NCI-H1436 (cell line): ENCODE results near the gene FANCC.

Experiments
- DNase-seq: peaks from one replicate; lab custom pipeline; 2025; lab: John Stamatoyannopoulos, UW

FANCC gene

DNA sequence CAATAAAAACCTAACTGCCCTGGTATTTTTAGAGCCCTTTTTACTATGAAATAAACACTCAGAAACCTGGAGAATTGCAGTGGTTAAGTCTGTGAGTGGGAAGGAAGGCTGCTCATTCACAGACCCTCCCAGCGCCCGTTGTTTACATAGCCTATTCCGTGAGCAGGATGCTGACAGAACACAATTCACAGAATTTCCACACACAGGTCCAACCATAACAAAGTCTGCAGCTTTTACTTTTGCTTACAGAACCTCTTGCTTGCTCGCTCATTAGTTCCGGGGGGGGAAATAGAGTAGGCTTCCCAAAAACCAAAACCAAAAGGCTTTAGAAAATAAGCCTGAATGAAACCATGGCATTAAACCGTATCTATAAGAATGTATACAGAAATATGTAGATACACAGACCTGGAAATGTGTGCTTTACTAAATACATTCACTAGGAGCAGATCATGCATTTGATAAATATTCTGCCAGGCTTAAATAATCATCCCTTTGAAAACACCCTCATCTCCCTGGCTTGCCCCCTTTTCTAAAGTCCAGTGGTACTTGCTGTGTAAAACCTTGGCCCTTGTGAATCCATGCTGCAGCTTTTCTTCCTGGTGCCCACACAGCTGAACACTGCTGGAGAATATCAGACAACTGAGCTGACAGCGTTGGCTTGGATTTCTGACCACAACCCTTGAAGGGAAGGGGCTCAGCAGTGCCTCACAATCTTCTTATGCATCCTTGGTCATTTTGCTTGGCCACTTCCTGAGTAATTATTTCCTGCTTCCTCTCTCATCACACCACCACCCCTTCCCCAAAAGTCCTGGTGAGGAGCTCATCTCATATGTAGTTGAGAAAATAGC, 128.0 kb downstream of the FANCC start:
- no peak for DNase-seq

GRCh38 chr9:95188459-95188858, 129.1 kb downstream of the FANCC start:
- no peak for DNase-seq

DNA sequence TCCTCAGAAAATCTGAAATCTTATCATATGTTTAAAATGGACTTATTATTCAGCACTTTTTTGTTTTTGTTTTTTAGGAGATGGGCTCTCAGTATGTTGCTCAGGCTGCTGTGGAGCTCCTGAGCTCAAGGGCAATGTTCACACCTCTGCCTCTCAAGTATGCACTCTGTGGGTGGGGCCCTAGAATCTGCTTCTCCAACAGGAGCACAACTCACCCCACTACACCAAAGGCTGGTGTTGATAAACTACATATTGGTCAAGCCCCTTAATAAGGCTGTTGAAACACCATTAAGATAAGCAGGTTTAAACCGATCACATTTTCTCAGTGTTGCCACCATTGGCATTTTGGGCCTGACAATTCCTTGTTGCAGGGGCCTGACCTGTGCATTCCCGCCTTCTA, 131.6 kb downstream of the FANCC start:
- no peak for DNase-seq

- no peak for DNase-seq
Observed at GRCh38 chr9:95182854-95183563, 134.5 kb downstream of the FANCC start.

GRCh38 chr9:95181835-95182234, 135.7 kb downstream of the FANCC start:
- no peak for DNase-seq

DNA sequence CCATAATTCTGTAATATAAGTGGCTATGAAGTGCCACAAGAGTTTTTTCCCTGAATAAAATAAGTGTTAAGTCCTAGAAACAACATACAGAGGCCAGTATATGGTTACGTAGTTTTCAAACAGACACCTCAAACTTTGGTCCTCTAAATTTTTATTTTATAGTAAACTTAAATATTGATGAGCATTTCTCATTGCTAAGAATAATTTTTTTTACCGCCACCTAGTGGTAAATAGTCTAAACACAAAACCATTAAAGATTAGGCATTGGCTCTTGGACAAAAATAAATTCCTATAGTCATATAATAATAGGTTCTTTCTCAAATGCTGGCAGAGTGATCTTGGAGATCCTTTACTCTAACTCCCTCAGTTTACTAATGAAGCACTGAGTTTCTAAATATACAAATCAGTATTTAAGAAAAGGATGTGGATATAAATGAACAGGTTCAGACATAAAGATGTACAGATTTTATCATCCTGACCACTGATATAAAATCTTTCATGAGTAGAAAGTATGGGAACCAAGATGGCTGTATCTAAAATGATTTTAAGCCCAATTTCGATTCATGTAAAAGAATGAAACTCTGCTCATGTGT, 136.2 kb downstream of the FANCC start:
- no peak for DNase-seq

DNA sequence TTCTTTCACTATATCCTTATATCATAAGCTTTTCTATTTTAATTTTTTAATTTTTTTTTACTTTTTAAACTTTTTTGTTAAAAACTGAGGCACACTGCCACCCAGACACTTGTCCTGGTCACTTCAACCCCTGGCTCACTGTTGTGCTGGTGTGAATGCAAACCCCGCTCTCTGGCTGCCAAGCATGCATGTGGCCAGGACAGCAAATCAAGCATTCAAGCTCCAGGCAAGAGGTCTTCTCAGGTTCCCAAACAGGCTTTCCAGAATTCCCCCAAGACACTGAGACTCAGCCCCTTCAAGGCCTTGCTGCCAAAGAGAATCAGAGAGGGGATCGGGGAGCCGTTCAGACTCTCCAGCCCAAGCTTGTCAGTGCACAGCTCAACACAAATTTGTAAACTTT, 139.9 kb downstream of the FANCC start:
- DNase-seq, result no peak

DNA sequence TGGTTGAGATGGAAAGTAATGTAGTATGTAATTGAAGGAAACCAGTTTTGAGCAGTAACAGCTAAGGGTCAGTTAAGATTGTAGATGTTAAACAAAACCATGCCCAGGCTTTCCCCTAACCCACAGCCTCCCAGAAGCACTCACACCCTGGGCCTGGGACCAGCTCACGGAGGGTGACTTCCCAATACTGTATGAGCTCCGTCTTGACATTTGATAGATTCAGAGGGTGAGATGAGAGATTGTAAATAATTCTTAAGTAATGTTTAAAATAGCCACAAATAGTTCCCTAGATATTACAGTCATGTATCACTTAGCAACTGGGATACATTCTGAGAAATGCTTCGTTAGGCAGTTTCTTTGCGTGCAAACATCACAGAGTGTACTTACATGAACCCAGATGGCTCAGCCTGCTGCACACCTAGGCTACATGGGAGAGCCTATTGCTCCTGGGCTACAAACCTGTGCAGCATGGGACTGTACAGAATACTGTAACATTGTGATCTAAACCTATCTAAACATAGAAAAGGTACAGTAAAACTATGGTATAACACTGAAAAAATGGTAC, 140.7 kb downstream of the FANCC start:
- no peak for DNase-seq

GRCh38 chr9:95175523-95175922, 142.0 kb downstream of the FANCC start:
- DNase-seq, result no peak

DNA sequence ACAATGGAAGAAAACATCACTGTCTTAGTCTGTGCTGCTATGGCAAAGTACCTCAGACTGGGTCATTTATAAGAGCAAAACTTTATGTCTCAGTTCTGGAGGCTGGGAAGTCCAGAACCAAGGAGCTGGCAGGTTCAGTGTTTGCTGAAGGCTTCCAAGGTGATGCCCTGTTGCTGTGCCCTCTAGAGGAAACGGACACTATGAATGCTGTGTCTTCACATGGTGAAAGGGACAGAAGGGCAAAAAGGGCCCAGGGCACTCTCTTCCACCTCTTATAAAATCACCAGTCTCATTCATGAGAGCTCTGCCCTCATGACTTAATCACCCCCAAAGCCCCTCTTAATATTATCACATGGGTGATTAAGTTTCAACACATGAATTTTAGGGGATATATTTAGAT, 143.5 kb downstream of the FANCC start:
- DNase-seq, result no peak

- no peak for DNase-seq
Observed at GRCh38 chr9:95171596-95171995, 145.9 kb downstream of the FANCC start.

DNA sequence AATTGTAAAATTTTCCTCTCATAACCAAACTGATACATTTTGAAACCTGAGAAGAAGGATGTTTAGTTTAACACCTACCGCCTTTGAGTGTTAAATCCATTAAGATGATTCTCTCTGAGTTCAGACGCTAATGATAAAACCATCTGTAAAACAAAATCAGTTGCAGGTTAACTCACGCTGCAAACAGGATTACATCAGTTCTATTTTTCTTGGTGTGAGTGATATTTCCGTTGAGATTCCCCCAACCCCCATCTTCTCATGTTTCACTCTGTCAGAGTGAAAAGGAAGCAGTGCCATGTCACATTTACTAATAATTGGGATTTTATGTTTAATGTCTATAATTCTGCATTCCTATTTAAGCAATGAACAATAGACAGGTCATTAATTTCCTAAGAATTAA, 146.5 kb downstream of the FANCC start:
- DNase-seq, result peak; percentile 33

DNA sequence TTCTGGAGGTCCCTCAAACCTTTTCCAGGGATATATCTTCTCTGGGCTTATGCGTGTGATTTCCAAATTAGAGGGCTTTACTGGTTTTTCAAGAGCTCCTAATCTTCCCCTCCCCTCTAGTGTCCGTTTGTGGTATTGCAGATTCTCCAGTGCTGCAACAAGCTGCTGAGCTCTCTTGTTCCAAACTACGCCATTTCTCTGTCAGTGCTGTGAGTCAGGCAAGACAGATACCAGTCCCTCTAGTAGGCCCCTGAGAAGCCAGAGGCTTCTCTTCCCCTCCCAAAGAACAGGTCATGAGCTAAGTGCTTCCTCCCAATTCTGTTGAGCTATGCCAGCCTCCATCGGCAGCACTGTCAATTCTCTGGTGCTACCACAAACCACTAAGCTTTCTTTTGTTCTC, 149.5 kb downstream of the FANCC start:
- peak; percentile 8 for DNase-seq

DNA sequence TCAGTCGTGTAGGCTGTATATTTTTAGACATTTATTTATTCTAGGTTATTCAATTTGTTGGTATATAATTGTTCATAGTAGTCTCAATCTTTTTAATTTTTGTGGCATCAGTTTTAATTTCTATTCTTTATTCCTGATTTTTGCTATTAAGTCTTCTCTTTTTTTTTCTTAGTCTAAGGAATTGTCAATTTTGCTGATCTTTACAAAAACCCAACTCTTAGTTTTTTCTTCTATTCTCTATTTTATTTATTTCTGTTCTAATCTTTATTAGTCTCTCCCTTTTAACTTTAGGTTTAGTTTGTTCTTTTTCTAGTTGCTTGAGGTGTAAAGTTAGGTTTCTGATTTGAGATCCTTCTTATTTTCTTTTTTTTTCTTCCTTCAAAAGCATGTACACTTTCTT, 152.5 kb downstream of the FANCC start:
- DNase-seq, result no peak

DNA sequence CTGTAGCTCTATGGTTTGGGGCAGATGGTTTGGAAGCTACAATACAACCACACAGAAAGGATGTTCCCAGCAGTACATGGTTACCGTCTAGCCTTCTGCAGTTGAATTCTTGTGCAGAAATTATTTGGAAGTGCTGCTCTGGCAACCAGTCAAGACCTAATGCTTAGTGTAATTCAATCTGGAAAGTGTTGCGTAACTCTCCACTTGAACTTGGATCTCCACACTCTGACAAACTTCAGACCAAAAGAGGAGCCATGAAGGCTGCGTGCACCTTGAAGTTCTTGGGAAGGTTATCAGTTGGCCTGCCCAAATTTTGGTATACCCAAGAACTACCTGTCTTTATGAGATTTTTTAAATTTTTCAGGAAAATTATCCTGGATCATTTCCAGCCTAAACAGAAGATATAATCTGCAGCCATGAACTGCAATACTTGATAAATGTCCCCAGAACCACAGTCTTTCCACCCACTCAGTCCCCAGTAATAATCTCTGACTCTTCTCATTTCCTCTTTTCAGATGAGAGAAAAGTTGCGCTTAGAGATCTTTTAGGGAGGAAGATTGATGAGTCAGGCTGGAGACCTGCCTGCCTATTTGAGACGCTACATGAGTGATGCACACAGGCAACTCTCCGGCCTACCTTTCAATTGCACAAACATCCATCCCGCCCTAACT, 159.9 kb downstream of the FANCC start:
- peak; percentile 14 for DNase-seq

DNA sequence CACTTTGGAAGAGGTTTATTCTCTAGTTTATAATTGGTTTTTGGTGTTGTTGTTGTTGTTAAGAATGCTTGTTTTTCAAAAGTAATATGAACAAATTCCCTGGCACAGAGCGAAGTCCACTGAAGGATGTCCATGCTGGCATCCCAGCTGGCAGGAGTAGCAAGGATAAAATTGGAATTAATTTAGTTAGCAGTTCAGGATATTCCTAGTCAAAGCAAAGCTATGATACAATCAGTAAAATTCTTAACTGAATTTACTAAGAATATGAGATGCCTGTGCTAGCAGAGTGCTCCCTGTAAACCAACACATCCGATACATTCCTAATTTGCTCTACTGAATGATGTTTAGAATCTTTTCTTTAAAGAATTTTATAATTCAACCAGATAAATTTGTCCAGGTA, 161.4 kb downstream of the FANCC start:
- DNase-seq, result no peak

- DNase-seq, result no peak
Observed at GRCh38 chr9:95155220-95155619, 162.3 kb downstream of the FANCC start.

- no peak for DNase-seq
Observed at GRCh38 chr9:95150903-95151302, 166.6 kb downstream of the FANCC start.

GRCh38 chr9:95148208-95148520, 169.3 kb downstream of the FANCC start:
- DNase-seq, result no peak

- DNase-seq, result no peak
Observed at GRCh38 chr9:95147452-95148207, 169.9 kb downstream of the FANCC start.
